SU-DHL-6 (cell line): ENCODE results near the gene SLC13A5.

Source experiments
- EZH2phosphoT487 ChIP-seq: fragments of 200-600 bp; sonication (generic), shearing (Covaris generic); conservative IDR thresholded peaks from 2 replicates; pipeline ENCODE4 v1.6.1; 2018; ENCODE audit warnings: mild to moderate bottlenecking, antibody characterized with exemption, low read length, moderate library complexity, mixed read lengths
- TF ChIP-seq, protein P1 (sequence below): fragments of 200-600 bp; sonication (generic); IDR thresholded peaks from one replicate; pipeline ENCODE4 v1.5.1; 2017; ENCODE audit warnings: antibody characterized with exemption, mild to moderate bottlenecking, low read length, moderate library complexity; ENCODE audit not compliant: insufficient read depth, poor library complexity, severe bottlenecking

DNA sequence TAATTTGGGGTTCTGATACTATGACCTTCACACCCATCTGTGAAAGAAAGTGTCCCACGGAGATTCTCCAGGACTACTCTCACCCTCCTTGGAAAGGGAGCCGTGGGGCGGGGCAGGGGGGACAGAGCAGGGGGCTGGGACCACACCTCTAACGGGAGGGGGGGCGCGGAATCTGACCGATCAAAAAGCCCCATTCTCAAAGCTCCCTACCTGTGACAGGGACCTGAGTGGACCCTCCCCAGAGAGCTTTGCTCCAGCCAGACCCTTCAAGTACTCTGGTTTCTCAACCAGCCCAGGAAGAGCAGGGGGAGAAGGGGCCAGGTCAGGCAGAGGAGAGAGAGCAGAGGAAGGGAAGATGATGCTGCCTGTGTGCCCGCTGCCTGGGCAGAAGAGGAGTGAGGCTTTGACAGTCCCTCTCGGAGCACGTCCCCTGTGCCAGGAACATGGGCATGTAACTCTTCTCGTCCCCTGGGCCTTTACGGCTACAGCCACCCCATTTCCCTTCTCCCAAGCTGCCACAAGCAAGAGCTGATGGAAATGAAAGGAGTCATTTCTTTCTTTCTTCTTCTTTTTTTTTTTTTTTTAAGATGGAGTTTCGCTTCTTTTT lies 43.4 kb upstream of the SLC13A5 start:
- TF ChIP-seq, protein P1, sequence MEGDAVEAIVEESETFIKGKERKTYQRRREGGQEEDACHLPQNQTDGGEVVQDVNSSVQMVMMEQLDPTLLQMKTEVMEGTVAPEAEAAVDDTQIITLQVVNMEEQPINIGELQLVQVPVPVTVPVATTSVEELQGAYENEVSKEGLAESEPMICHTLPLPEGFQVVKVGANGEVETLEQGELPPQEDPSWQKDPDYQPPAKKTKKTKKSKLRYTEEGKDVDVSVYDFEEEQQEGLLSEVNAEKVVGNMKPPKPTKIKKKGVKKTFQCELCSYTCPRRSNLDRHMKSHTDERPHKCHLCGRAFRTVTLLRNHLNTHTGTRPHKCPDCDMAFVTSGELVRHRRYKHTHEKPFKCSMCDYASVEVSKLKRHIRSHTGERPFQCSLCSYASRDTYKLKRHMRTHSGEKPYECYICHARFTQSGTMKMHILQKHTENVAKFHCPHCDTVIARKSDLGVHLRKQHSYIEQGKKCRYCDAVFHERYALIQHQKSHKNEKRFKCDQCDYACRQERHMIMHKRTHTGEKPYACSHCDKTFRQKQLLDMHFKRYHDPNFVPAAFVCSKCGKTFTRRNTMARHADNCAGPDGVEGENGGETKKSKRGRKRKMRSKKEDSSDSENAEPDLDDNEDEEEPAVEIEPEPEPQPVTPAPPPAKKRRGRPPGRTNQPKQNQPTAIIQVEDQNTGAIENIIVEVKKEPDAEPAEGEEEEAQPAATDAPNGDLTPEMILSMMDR, result no peak
- TF ChIP-seq EZH2phosphoT487, result no peak
